ENCODE data around the gene GRIK1. TPM values are rescaled to one million over a fixed set of nuclear protein-coding genes. Genes with fewer than 3 reads are reported as not detected.

The GRIK1 gene
- total RNA-seq, 1 experiment from 2014 or later = not detected

DNA sequence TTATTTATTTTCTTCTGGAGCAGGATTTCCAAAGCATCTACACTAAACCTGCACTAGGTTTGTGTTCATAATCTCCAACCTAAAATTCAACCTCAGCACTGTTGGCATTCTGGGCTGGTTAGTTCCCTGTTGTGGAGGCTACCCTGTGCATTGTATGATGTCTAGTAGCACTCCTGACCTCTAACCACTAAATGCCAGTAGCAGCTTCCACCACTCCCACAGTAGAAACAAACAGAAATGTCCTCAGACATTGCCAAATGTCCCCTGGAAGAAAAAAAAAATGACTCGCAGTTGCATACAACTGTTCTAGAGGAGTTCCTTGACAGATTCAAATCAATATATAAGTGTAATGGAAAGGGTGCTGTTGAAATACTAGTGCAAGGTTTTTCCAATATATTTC is 18.9 kb downstream of the GRIK1 start:
- no peak overlapping the region for H3K27ac ChIP-seq
- no peak for DNase-seq
- no peaks in the 10 kb centered on the region for H3F3A ChIP-seq (ENCODE audit: insufficient read depth, low read depth)
- no peaks in the 10 kb centered on the region for H3K36me3 ChIP-seq (ENCODE audit: low read depth)
- CTCF ChIA-PET = no interaction called here
- H3K4me1 ChIP-seq (replicated peaks; ENCODE audit: insufficient read depth) = no peaks in the 10 kb centered on the region
- no peaks in the 10 kb centered on the region for H4K20me1 ChIP-seq (ENCODE audit: insufficient read depth)
- no peaks in the 10 kb centered on the region for H3K9me3 ChIP-seq (ENCODE audit: insufficient read depth, low read depth)
- POLR2A ChIA-PET (ENCODE audit: unreplicated experiment) = no interaction called here
- H3K79me2 ChIP-seq (ENCODE audit: low read depth) = no peaks in the 10 kb centered on the region
- H3K4me3 ChIP-seq = no peak overlapping the region
- H3K27me3 ChIP-seq (ENCODE audit: insufficient read depth, low read depth) = no peaks in the 10 kb centered on the region
- H2AFZ ChIP-seq = no peak overlapping the region
- intact Hi-C loops (cut with micrococcal nuclease; ENCODE audit: unreplicated experiment) = no loop called here
- no peaks in the 10 kb centered on the region for H3K9me2 ChIP-seq (ENCODE audit: insufficient read depth)
- TF ChIP-seq EZH2 (IDR thresholded peaks at IDR 0.05; ENCODE audit: low read depth) (no peak), CTCF (conservative IDR thresholded peaks at IDR 0.05) (no peak)
- BruUV-seq (replicated peaks) = no TSS peak
- no peak overlapping the region for H3K4me2 ChIP-seq

- POLR2A ChIA-PET (ENCODE audit: unreplicated experiment) = no interaction called here
- Histone ChIP-seq H3K36me3 (ENCODE audit: low read depth) (no peaks in the 10 kb centered on the region), H3K4me1 (replicated peaks; ENCODE audit: insufficient read depth) (no peaks in the 10 kb centered on the region), H3K9me3 (ENCODE audit: insufficient read depth, low read depth) (no peaks in the 10 kb centered on the region), H3K9me2 (ENCODE audit: insufficient read depth) (no peaks in the 10 kb centered on the region), H3F3A (ENCODE audit: insufficient read depth, low read depth) (no peaks in the 10 kb centered on the region), H3K27me3 (ENCODE audit: insufficient read depth, low read depth) (no peaks in the 10 kb centered on the region), H3K4me3 (no peak overlapping the region), H3K4me2 (no peak overlapping the region), H4K20me1 (ENCODE audit: insufficient read depth) (no peaks in the 10 kb centered on the region), H2AFZ (no peak overlapping the region), H3K79me2 (ENCODE audit: low read depth) (no peaks in the 10 kb centered on the region), H3K27ac (no peak overlapping the region)
- intact Hi-C loops (cut with micrococcal nuclease; ENCODE audit: unreplicated experiment) = no loop called here
- CTCF ChIA-PET = no interaction called here
- DNase-seq = no peak
- no peak for TF ChIP-seq EZH2 (IDR thresholded peaks at IDR 0.05; ENCODE audit: low read depth)
- TF ChIP-seq CTCF (conservative IDR thresholded peaks at IDR 0.05) = no peak
- no TSS peak for BruUV-seq (replicated peaks)
Measured at GRCh38 chr21:29914326-29914725, 25.5 kb downstream of the GRIK1 start.

DNA sequence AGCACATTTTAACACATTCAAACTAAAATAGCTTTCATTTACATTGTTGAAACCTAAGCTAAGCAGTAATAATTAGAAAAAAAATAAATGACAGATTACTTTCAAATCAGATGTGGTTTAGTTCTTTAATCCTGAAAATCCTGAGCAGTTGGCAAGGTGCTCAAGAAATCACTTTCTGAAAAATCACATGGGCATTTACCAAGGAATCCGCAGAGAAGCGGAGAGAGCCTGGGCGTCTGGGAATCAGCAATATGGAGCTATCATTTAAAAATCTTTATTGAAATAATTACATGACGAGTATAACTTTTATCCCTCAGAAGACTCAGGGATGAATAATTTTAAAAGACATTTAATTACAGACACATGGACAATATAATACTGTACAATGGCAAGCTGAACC is 30.2 kb downstream of the GRIK1 start:
- no peaks in the 10 kb centered on the region for H3K79me2 ChIP-seq (ENCODE audit: low read depth)
- no peaks in the 10 kb centered on the region for H3K9me3 ChIP-seq (ENCODE audit: insufficient read depth, low read depth)
- no peaks in the 10 kb centered on the region for H3K4me1 ChIP-seq (replicated peaks; ENCODE audit: insufficient read depth)
- POLR2A ChIA-PET (ENCODE audit: unreplicated experiment) = no interaction called here
- no peak overlapping the region for H3K27ac ChIP-seq
- H2AFZ ChIP-seq = no peak overlapping the region
- no peak overlapping the region for H3K4me3 ChIP-seq
- intact Hi-C loops (cut with micrococcal nuclease; ENCODE audit: unreplicated experiment) = no loop called here
- BruUV-seq (replicated peaks) = no TSS peak
- no peaks in the 10 kb centered on the region for H3K36me3 ChIP-seq (ENCODE audit: low read depth)
- H4K20me1 ChIP-seq (ENCODE audit: insufficient read depth) = no peaks in the 10 kb centered on the region
- H3F3A ChIP-seq (ENCODE audit: insufficient read depth, low read depth) = no peaks in the 10 kb centered on the region
- DNase-seq = no peak
- H3K4me2 ChIP-seq = no peak overlapping the region
- H3K9me2 ChIP-seq (ENCODE audit: insufficient read depth) = no peaks in the 10 kb centered on the region
- H3K27me3 ChIP-seq (ENCODE audit: insufficient read depth, low read depth) = no peaks in the 10 kb centered on the region
- CTCF ChIA-PET = no interaction called here
- no peak for TF ChIP-seq CTCF (conservative IDR thresholded peaks at IDR 0.05)
- TF ChIP-seq EZH2 (IDR thresholded peaks at IDR 0.05; ENCODE audit: low read depth) = no peak

Measured in PC-9 (cell line).